DOHH2 (cell line): ENCODE data around the gene ZSWIM2.

Experiments
- EZH2phosphoT487 ChIP-seq: fragments of 200-600 bp; sonication (generic); IDR thresholded peaks from 2 replicates; pipeline ENCODE4 v1.6.1; 2017; ENCODE audit warnings: borderline replicate concordance, mild to moderate bottlenecking, antibody characterized with exemption, low read length, moderate library complexity, mixed read lengths
- TF ChIP-seq, protein P1 (sequence below): fragments of 200-600 bp; sonication (generic); IDR thresholded peaks from one replicate; pipeline ENCODE4 v1.5.1; 2014; ENCODE audit warnings: antibody characterized with exemption, mild to moderate bottlenecking, low read depth, low read length; ENCODE audit not compliant: poor library complexity, severe bottlenecking

DNA sequence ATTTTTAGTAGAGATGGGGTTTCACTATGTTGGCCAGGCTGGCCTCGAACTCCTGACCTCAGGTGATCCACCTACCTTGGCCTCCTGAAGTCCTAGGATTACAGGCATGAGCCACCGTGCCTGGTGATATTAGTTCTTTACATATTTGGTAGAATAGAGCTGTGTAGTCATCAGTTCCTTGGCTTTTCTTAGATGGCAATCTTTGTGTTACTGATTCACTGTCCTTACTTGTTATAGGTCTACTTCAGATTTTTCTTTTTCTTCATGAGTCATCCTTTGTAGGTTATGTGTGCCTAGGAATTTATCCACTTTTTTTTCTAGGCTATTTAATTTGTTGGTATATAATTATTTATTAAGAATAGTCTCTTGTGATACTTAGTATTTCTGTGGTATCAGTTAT lies 30.3 kb upstream of the ZSWIM2 start:
- TF ChIP-seq, protein P1, sequence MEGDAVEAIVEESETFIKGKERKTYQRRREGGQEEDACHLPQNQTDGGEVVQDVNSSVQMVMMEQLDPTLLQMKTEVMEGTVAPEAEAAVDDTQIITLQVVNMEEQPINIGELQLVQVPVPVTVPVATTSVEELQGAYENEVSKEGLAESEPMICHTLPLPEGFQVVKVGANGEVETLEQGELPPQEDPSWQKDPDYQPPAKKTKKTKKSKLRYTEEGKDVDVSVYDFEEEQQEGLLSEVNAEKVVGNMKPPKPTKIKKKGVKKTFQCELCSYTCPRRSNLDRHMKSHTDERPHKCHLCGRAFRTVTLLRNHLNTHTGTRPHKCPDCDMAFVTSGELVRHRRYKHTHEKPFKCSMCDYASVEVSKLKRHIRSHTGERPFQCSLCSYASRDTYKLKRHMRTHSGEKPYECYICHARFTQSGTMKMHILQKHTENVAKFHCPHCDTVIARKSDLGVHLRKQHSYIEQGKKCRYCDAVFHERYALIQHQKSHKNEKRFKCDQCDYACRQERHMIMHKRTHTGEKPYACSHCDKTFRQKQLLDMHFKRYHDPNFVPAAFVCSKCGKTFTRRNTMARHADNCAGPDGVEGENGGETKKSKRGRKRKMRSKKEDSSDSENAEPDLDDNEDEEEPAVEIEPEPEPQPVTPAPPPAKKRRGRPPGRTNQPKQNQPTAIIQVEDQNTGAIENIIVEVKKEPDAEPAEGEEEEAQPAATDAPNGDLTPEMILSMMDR = no peak
- no peak for TF ChIP-seq EZH2phosphoT487
